HG02623 (cell line): ENCODE data around the gene CBLB.
A peak's percentile ranks its signal among the peaks of the same experiment; 100 is the strongest.

Experiments
- ATAC-seq: cut with Tn5 transposase; IDR thresholded peaks from one replicate; pipeline ENCODE4 v1.9.1; 2021; ENCODE audit warnings: moderate library complexity; ENCODE audit not compliant: unreplicated experiment

The CBLB gene

GRCh38 chr3:105847865-105848264 lies 20.9 kb downstream of the CBLB start:
- no peak for ATAC-seq

GRCh38 chr3:105847452-105847851 lies 21.4 kb downstream of the CBLB start:
- no peak for ATAC-seq

- ATAC-seq = no peak
These were observed 22.0 kb downstream of the CBLB start for GRCh38 chr3:105846809-105847208.

- ATAC-seq = no peak
These were observed 23.3 kb downstream of the CBLB start for GRCh38 chr3:105845488-105845887.

GRCh38 chr3:105844704-105845103 lies 24.1 kb downstream of the CBLB start:
- ATAC-seq = no peak

- no peak for ATAC-seq
These were observed 24.8 kb downstream of the CBLB start for GRCh38 chr3:105843994-105844393.

- ATAC-seq = no peak
These were observed 25.9 kb downstream of the CBLB start for GRCh38 chr3:105842943-105843342.

- no peak for ATAC-seq
These were observed 26.4 kb downstream of the CBLB start for GRCh38 chr3:105842449-105842848.

GRCh38 chr3:105837947-105838346 lies 30.9 kb downstream of the CBLB start:
- ATAC-seq = no peak

GRCh38 chr3:105837143-105837740 lies 31.6 kb downstream of the CBLB start:
- peak; percentile 93 for ATAC-seq

- ATAC-seq = peak; percentile 34
These were observed 32.3 kb downstream of the CBLB start for GRCh38 chr3:105836533-105836932.

GRCh38 chr3:105835606-105836005 lies 33.2 kb downstream of the CBLB start:
- no peak for ATAC-seq

- no peak for ATAC-seq
These were observed 34.0 kb downstream of the CBLB start for GRCh38 chr3:105834768-105835167.

GRCh38 chr3:105832644-105833043 lies 36.2 kb downstream of the CBLB start:
- no peak for ATAC-seq

- no peak for ATAC-seq
These were observed 38.0 kb downstream of the CBLB start for GRCh38 chr3:105830836-105831235.

GRCh38 chr3:105829871-105830622 lies 38.8 kb downstream of the CBLB start:
- ATAC-seq = no peak

GRCh38 chr3:105829229-105829628 lies 39.6 kb downstream of the CBLB start:
- no peak for ATAC-seq

- no peak for ATAC-seq
These were observed 40.1 kb downstream of the CBLB start for GRCh38 chr3:105828703-105829102.

GRCh38 chr3:105827959-105828358 lies 40.9 kb downstream of the CBLB start:
- no peak for ATAC-seq

- ATAC-seq = peak; percentile 37
These were observed 41.8 kb downstream of the CBLB start for GRCh38 chr3:105826778-105827634.

- ATAC-seq = no peak
These were observed 44.7 kb downstream of the CBLB start for GRCh38 chr3:105824129-105824528.
